Measurements from ENCODE around the gene AKAP14.
"Not testable (repeated sequence)": the region's sequence is repeated elsewhere in the genome, so short reads cannot be mapped to it uniquely, and the experiment has no call there.

The AKAP14 gene

DNA sequence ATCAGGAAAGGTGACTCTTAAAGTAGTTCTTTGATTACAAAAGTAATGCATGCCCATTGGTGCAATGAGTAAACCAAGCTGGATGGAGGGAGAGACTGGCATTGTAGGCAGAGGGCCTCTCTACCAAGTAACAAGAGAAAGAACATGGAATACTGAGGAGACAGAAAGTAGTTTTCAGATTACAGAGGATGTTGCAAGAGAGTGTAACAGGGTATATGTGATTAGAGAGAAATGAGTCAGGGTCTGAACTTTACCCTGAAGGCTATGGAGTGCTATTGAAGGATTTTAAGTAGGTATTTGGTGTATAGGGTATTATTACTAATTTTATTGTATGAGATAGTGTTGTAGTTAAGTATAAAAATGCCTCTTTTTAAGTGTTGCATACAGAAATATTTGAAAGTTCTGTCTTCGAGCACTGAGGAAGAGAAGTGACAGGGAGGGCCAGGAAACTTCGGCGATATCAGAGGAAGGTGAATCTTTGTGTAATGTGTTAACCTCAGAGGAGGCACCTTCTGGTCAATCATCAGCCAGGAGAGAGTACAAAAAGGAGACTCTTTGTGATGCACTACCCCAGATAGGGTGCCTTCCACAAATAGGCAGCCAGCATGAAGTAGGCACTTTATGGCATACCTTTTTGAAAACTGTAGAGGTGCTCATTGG is 39.7 kb downstream of the AKAP14 start:
- no peak for DNase-seq

DNA sequence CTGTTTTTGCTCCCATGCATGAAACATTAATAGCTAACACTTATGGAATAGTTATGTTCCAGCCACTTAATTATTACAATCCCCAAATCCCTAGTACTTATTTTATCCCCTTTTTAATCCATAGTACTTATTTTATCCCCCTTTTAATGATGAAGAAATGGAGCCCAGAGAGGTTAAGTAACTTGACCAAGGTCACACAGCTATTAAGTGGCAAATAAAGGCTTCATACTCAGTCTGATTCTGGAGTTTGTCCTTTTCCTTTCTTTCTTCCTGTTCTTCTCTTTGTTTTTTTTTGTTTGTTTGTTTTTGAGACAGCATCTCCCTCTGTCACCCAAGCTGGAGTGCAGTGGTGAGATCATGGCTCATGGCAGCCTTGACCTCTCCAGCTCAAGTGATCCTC is 45.6 kb downstream of the AKAP14 start:
- DNase-seq: no peak

DNA sequence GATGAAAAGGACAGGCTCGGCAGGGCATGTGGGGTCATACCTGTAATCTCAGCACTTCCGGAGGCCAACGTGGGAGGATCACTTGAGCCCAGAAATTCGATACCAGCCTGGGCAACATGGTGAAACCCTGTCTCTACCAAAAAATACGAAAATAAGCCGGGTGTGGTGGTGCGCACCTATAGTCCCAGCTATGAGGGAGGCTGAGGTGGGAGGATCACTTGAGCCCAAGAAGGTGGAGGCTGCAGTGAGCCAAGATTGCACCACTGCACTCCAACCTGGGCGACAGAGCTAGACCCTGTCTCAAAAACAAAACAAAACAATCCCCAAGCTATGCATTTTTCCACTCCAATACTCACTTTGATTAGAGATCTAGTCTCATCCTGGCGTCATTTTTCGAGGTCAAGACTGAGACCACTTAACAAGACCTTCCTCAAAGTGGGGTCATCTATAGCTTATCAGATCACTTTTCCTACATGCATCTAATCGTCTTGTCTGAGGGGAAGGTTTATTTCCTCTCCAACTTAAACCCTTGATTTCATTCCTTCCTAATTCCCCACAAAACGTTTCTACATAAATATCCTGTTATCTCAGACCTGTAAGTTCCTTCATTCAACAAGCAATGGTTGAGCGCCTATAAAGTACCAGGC is 46.6 kb downstream of the AKAP14 start:
- no peak for DNase-seq

DNA sequence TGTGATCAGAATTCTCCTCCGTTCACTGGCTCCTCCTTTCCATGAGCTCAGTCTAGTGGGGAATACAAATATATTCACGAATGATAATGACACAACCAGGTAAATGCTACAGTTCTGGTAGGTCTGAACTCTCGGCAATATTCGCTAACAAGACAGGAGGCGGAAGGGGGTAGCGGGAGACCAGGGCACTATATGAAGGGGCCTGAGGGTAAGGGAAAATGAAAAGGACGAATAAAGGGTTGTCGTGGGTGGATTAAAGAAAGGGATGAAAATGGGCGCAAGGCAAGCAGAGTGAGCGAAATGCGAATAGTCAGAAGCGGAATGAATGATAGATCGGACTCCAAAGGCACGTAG is 47.1 kb downstream of the AKAP14 start:
- no peak for DNase-seq

DNA sequence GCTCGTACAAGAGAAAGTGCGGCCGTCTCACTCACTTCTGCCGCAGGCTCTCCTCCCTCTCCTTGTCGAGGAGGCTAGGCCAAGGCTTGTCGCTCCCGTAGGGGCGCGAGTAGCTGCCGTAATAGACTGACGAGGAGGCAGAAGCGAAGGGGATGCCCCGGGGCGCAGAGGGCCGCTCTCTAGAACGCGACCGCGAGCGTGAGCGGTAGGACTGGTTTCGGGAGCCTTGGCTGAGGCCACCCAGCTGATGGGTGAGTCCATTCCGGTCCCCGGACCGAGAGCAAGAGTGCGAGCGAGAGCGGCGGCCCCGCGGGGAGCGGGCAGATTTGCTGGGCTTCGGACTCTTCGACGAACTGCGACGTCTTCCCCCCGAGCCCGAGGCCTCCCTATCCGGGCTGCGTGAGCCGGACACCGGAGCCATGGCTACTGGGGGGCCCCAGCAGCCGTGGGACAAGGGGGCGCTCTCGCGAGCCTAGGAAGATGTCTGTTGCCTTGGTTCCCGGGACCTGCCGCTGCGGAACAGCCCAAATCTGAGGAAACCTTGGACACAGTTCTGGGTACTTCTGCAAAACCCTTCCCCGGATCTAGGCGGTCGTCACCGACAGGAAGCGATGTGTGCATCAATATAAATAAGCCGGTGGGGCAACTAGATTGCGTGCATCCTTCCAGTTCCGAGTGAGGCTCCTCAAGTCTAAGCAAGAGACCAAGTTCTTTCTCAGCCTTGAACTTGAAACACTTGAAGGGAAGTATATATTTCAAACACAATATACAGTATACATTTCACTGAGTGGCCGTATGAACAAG is 47.7 kb downstream of the AKAP14 start, which contains the start of gene NKAP:
Gene NKAP, minus strand, starts transcription at position 567 of the 804 bp plus-strand sequence. Its CDS starts 146 bp downstream, at position 421.
- DNase-seq: peak; percentile 46 to 82

GRCh38 chrX:119945481-119945880 is 49.8 kb downstream of the AKAP14 start:
- DNase-seq: no peak

GRCh38 chrX:119948381-119948780 is 52.7 kb downstream of the AKAP14 start:
- DNase-seq: no peak

GRCh38 chrX:119954374-119954773 is 58.7 kb downstream of the AKAP14 start:
- DNase-seq: no peak

GRCh38 chrX:119955807-119956570 is 60.3 kb downstream of the AKAP14 start:
- not testable (repeated sequence) for DNase-seq

DNA sequence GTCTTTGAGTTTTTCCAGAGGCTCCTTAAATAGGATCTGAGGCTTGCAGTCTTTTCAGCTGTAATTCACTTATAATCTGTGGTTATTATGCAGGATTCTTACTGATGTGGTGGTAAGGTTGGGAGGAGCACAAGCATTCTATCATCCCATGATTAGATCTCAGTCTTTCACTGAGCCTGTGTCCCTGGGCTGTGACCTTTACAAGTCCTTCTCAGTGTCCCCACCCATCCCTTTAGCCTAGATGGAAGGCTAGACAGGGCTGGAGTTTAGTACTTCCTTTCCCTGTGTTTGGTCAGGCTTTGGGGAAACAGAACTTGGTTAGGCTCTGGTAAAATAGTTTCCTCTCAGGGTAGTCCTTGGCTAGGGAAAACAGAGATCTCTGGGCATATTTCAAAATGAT is 64.9 kb downstream of the AKAP14 start:
- no peak for DNase-seq

- not testable (repeated sequence) for DNase-seq
Measured at GRCh38 chrX:119966837-119967236, 71.1 kb downstream of the AKAP14 start.

Data from SW 1271 (cell line).